ENCODE measurements around the gene PRSS2. TPM values are rescaled to one million over a fixed set of nuclear protein-coding genes. Genes with fewer than 3 reads are reported as not detected.
A peak's percentile ranks its signal among the peaks of the same experiment; 100 is the strongest.

Gene PRSS2
- polyA plus RNA-seq, 1 of the 3 experiments (the other 2 are of a cell fraction) = not detected

- TF ChIP-seq EZH2phosphoT487 (IDR thresholded peaks at IDR 0.05; ENCODE audit: borderline replicate concordance, low read depth) (no peak), USF1 (IDR thresholded peaks at IDR 0.05; ENCODE audit: borderline replicate concordance, low read depth) (no peak), RCOR1 (IDR thresholded peaks at IDR 0.05; ENCODE audit: low read length) (no peak), CTCF (IDR thresholded peaks at IDR 0.05) (no peak), POLR2AphosphoS5 (IDR thresholded peaks at IDR 0.05; ENCODE audit: low read depth, low read length) (no peak), USF2 (IDR thresholded peaks at IDR 0.05; ENCODE audit: borderline replicate concordance, low read depth, low read length) (no peak)
- WGBS (ENCODE audit: low lambda C conversion rate) = 76% methylated on average over 2 of the region's 2 CpGs
- Histone ChIP-seq H4K20me1 (ENCODE audit: insufficient read depth) (no peaks in the 10 kb centered on the region), H3K79me2 (ENCODE audit: insufficient read depth) (no peaks in the 10 kb centered on the region), H3K9ac (no peak overlapping the region), H3K27ac (ENCODE audit: low read depth in 2 of 2, low read length in 1 of 2) (no peak overlapping the region), H2AFZ (ENCODE audit: low read depth) (no peak overlapping the region), H3K4me2 (no peak overlapping the region), H3F3A (replicated peaks; ENCODE audit: insufficient read depth) (peaks cover 3% of the 10 kb centered on the region), H3K4me1 (ENCODE audit: control insufficient read depth in 1 of 2, insufficient read depth in 2 of 2, low read depth in 1 of 2, low read length in 1 of 2) (no peaks in the 10 kb centered on the region; a peak in 1 of 4 replicates), H3K9me2 (no peaks in the 10 kb centered on the region), H3K4me3 (ENCODE audit: low read depth in 2 of 2, low read length in 1 of 2) (no peak overlapping the region), H3K27me3 (ENCODE audit: insufficient read depth) (no peaks in the 10 kb centered on the region; the same call in 1 of the 2 replicates), H3K36me3 (replicated peaks in 1 of 2; ENCODE audit: control insufficient read depth in 1 of 2, insufficient read depth in 2 of 2, low read length in 1 of 2) (no peaks in the 10 kb centered on the region), H3K9me3 (no peaks in the 10 kb centered on the region)
- ChIA-PET CTCF (interaction anchor here (1.1 to 19.8 kb wide), 5 partner anchors 144 to 294 kb away, joined by 3 to 488 read pairs (median 14); no protein-coding TSS in a partner anchor), POLR2A (no interaction called here)
- no peak for DNase-seq
These were observed 6.5 kb downstream of the PRSS2 start for GRCh38 chr7:142777318-142777717.

- H3K4me2 ChIP-seq = peak overlapping the region; percentile 75
- H3K9ac ChIP-seq = no peak overlapping the region; the same call in 1 of the 2 replicates
- no peaks in the 10 kb centered on the region for H3F3A ChIP-seq (replicated peaks; ENCODE audit: insufficient read depth)
- no peaks in the 10 kb centered on the region; a peak in 1 of 4 replicates for H3K4me1 ChIP-seq (ENCODE audit: control insufficient read depth in 1 of 2, insufficient read depth in 2 of 2, low read depth in 1 of 2, low read length in 1 of 2)
- ChIA-PET CTCF (interaction anchor here (0.6 to 19.8 kb wide), 109 partner anchors 8 to 438 kb away, joined by 3 to 488 read pairs (median 7); partner anchors contain the start of genes EPHB6, PRSS1, PRSS2 and TAS2R40), POLR2A (interaction anchor here (0.6 to 1.5 kb wide), 4 partner anchors 151 to 259 kb away, joined by 3 to 12 read pairs (median 8); no protein-coding TSS in a partner anchor)
- WGBS (ENCODE audit: low lambda C conversion rate) = 17% methylated on average over 32 of the region's 32 CpGs
- H2AFZ ChIP-seq (ENCODE audit: low read depth) = no peak overlapping the region
- no peaks in the 10 kb centered on the region for H3K79me2 ChIP-seq (ENCODE audit: insufficient read depth)
- H3K36me3 ChIP-seq (replicated peaks in 1 of 2; ENCODE audit: control insufficient read depth in 1 of 2, insufficient read depth in 2 of 2, low read length in 1 of 2) = no peaks in the 10 kb centered on the region
- no peak overlapping the region for H3K27ac ChIP-seq (ENCODE audit: low read depth in 2 of 2, low read length in 1 of 2)
- no peaks in the 10 kb centered on the region for H3K9me2 ChIP-seq
- H3K27me3 ChIP-seq (ENCODE audit: insufficient read depth) = 0 out of 2 replicates have a peak, but pooled peaks cover 3% of the 10 kb centered on the region
- DNase-seq = peak; percentile 90
- H3K4me3 ChIP-seq (ENCODE audit: low read depth in 2 of 2, low read length in 1 of 2) = peak overlapping the region; percentile 38 to 52
- no peaks in the 10 kb centered on the region for H4K20me1 ChIP-seq (ENCODE audit: insufficient read depth)
- H3K9me3 ChIP-seq = no peaks in the 10 kb centered on the region
- TF ChIP-seq TAF1 (IDR thresholded peaks at IDR 0.05; ENCODE audit: borderline replicate concordance, low read depth, low read length) (no peak), TEAD4 (IDR thresholded peaks at IDR 0.05; ENCODE audit: borderline replicate concordance, insufficient read depth) (no peak), RXRA (IDR thresholded peaks at IDR 0.05; ENCODE audit: borderline replicate concordance, low read depth) (no peak), EP300 (IDR thresholded peaks at IDR 0.05; ENCODE audit: borderline replicate concordance in 1 of 2, low read depth in 1 of 2, low read length in 1 of 2) (peak in 1 of 2 experiments; percentile 40; a peak in 1 of 4 replicates), PBX3 (IDR thresholded peaks at IDR 0.05) (no peak), RCOR1 (IDR thresholded peaks at IDR 0.05; ENCODE audit: low read length) (peak; percentile 60; the same call in 1 of the 2 replicates), NRF1 (IDR thresholded peaks at IDR 0.05; ENCODE audit: low read depth, low read length) (peak; percentile 56), FOSL2 (IDR thresholded peaks at IDR 0.05; ENCODE audit: borderline replicate concordance, low read depth) (no peak), ELF1 (IDR thresholded peaks at IDR 0.05) (peak; percentile 55; the same call in 1 of the 2 replicates), GABPA (IDR thresholded peaks at IDR 0.05; ENCODE audit: low read depth) (no peak), USF2 (IDR thresholded peaks at IDR 0.05; ENCODE audit: borderline replicate concordance, low read depth, low read length) (no peak), FOXM1 (IDR thresholded peaks at IDR 0.05; ENCODE audit: low read depth) (no peak), CHD2 (IDR thresholded peaks at IDR 0.05; ENCODE audit: low read length, partially characterized antibody) (peak; percentile 40), RFX5 (IDR thresholded peaks at IDR 0.05; ENCODE audit: low read length) (peak; percentile 72; the same call in 1 of the 2 replicates)
These were observed 12.4 kb downstream of the PRSS2 start for GRCh38 chr7:142782922-142783900.
